Cardiac fibroblast (primary cell): ENCODE data around the gene MCF2.

Experiments
- DNase-seq, 2 donors: peaks; one replicate each; pipeline versions ENCODE4 v3.0.0 to v3.0.0-alpha.2; 2010; ENCODE audit warnings: low read depth in 2 of 2
- H3K4me3 ChIP-seq, 2 donors: replicated peaks in 1 of 2; 1 replicate in 1 of 2; 2 replicates in 1 of 2; pipeline ENCODE4 v1.5.1; 2011; ENCODE audit warnings: low read depth in 2 of 2, low read length in 2 of 2, mild to moderate bottlenecking in 2 of 2, moderate library complexity in 1 of 2
- TF ChIP-seq, protein P1 (sequence below): IDR thresholded peaks from one replicate; pipeline ENCODE4 v1.5.1; 2011; ENCODE audit warnings: low read depth, mild to moderate bottlenecking, low read length, inconsistent platforms

The MCF2 gene

DNA sequence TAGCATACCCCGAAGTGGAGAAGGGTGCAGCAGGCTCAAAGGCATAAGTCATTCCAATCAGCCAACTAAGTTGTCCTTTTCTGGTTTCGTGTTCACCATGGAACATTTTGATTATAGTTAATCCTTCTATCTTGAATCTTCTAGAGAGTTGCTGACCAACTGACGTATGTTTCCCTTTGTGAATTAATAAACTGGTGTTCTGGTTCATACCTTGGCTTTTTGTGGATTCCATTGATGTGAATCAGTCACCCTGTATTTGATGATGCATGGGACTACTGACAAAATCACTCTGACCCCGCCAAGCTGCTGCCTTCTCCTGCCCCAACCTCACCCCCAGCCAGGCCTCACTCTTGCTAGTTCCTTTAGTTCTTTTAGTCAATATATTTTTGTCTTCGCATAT is 144.7 kb downstream of the MCF2 start:
- DNase-seq = no peak
- TF ChIP-seq, protein P1, sequence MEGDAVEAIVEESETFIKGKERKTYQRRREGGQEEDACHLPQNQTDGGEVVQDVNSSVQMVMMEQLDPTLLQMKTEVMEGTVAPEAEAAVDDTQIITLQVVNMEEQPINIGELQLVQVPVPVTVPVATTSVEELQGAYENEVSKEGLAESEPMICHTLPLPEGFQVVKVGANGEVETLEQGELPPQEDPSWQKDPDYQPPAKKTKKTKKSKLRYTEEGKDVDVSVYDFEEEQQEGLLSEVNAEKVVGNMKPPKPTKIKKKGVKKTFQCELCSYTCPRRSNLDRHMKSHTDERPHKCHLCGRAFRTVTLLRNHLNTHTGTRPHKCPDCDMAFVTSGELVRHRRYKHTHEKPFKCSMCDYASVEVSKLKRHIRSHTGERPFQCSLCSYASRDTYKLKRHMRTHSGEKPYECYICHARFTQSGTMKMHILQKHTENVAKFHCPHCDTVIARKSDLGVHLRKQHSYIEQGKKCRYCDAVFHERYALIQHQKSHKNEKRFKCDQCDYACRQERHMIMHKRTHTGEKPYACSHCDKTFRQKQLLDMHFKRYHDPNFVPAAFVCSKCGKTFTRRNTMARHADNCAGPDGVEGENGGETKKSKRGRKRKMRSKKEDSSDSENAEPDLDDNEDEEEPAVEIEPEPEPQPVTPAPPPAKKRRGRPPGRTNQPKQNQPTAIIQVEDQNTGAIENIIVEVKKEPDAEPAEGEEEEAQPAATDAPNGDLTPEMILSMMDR = no peak
- H3K4me3 ChIP-seq = no peak overlapping the region

DNA sequence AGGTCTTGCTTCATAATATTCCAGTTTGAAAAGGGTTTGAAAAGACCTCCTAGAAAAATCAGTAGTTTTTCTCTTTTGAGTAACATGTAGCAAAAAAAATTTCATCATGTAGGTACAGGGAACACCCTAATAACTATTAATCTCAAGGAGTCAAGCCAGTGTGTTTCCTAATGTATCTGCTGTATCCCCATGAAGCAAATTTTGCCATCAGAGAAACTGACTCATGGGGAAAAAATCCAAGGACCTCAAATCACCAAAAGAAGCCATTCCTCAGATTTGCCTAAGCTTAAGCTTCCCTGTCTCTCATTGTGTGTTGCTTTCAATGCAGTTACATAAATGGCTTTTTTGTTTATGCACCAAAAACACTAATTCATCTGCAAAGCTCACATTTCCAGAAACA is 147.7 kb downstream of the MCF2 start:
- no peak overlapping the region for H3K4me3 ChIP-seq
- TF ChIP-seq, protein P1 = no peak
- peak; percentile 0 to 10 for DNase-seq

DNA sequence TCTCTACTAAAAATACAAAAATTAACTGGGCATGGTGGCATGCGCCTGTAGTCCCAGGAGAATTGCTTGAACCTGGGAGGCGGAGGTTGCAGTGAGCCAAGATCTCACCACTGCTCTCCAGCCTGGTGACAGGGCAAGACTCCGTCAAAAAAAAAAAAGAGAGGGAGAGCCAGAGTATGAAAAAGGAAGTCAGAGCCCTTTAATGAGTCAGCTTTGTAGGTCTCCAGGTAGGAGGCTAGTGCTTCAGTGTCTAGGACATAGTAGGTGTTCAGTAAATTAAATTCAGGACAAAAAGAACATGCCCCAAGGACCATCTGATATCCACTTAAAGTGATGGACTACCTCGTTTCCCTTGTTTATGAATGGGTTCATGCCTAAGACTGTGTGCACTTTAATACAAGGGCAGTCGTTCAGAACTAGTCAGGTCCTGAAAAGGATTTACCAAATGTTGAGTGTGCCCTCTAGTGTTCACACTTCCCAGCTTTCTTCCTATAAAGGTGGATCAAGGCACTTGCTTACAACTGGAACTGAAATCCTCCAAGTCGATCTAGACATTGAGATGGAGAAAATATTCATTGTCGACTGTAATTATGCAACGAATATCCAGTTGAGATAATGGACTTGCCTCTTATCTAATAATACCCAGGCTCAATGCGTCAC is 148.5 kb downstream of the MCF2 start:
- peak; percentile 50 to 61 for DNase-seq
- no peak overlapping the region for H3K4me3 ChIP-seq
- TF ChIP-seq, protein P1 = peak; percentile 27

DNA sequence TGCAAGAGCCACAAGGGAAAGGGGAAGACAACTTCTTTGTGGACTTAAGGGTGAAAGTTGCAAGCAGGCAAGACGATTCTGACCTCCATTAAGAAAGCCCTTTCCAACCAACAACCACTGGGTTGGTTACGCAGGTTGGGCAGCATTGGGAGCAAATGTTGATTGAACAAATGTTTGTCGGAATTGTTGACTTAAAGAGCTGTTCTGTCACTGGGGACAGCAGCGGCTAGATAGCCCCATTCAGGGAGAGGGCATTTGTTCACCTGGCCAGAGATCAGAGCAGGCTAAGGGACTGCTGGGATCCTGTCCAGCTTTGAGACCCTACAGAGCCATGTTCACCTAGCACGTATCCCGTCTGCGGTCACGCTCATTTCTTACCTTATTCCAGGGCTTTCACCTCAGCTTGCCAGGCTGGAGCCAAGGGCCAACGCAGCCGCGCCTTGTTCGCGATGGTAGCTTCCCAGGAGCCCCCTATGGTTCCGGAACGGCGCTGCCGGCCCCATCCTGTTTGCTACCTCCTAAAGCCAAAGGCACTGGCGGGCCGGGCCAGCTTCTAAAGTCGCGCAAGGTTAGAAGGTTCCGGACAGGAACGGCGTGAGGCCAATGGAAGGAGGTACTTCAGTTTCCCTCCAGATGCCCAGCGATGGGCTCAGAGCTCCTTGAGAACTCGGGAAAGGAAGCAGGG is 152.8 kb downstream of the MCF2 start:
- TF ChIP-seq, protein P1 = no peak
- no peak for DNase-seq
- no peak overlapping the region for H3K4me3 ChIP-seq

DNA sequence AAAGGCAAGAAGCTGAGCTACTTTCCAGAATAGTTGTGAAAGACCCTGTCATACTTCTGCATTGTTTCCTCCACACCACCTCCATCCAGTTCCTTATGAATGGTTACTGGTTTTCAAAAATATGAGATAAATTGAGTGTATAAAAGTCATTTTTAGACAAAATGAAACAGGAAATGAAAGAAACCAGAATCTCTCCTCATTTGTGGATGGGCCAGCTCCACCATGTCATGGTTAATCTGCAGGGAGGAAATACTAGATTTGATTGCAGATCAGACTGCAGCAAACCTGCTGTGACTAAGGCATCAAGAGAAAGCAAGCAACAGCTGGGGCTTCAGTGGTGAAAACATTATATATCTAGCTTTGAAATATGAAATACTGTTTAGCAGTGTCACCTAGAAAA is 153.6 kb downstream of the MCF2 start:
- TF ChIP-seq, protein P1 = no peak
- DNase-seq = no peak
- no peak overlapping the region for H3K4me3 ChIP-seq

DNA sequence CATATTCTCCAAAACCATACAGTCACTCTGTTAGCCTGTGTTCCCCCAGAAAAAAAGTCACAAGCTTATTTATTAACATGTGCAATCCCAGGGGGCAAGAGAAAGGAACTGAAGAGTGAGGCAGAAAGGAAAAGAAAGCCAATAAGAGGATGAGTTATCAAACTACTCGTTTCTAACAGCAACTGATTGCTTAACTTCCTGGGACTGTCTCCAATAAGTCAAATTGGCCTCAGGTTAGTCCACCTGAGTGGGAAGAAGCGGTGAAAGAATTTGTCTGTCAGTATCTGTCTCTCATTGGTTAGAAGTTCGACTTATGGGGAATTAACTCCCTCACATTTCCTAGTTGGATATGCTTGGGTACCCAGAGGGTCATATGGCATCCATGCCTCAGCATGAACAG is 163.4 kb downstream of the MCF2 start:
- H3K4me3 ChIP-seq = no peak overlapping the region
- TF ChIP-seq, protein P1 = no peak
- DNase-seq = no peak
